Measurements from ENCODE around the gene TNS1.

- TF ChIP-seq EZH2 (IDR thresholded peaks at IDR 0.05; ENCODE audit: insufficient read depth, poor library complexity, severe bottlenecking) (no peak), EZH2phosphoT487 (IDR thresholded peaks at IDR 0.05; ENCODE audit: insufficient read depth, low read depth) (no peak)
These were observed 89.4 kb downstream of the TNS1 start for GRCh38 chr2:217913436-217913835.

All from GM23248 (cell line).